HepG2 (cell line): ENCODE measurements around the gene CAPG.

Experiments
- ADNP ChIP-seq: sonication (generic); formaldehyde crosslinking; IDR thresholded peaks from 2 replicates; pipeline ENCODE4 v1.4.0; 2020; ENCODE audit warnings: missing genetic modification reagents
- EZH2 ChIP-seq: conservative IDR thresholded peaks from 2 replicates; pipeline ENCODE4 v1.6.1; 2012; ENCODE audit warnings: mild to moderate bottlenecking, low read depth, low read length, moderate library complexity
- JARID2 ChIP-seq: sonication (generic); formaldehyde crosslinking; IDR thresholded peaks from 2 replicates; pipeline ENCODE4 v1.8.1; 2023; ENCODE audit warnings: missing genetic modification reagents, inconsistent platforms; ENCODE audit not compliant: insufficient replicate concordance
- KLF13 ChIP-seq: sonication (generic); formaldehyde crosslinking; IDR thresholded peaks from 2 replicates; pipeline ENCODE4 v1.4.0; 2020; ENCODE audit warnings: mild to moderate bottlenecking, missing genetic modification reagents
- SRF ChIP-seq: IDR thresholded peaks from 2 replicates; pipeline ENCODE4 v1.6.1; 2011; ENCODE audit warnings: mild to moderate bottlenecking, low read depth, low read length, moderate library complexity
- TAF15 ChIP-seq: fragments of 200-400 bp; formaldehyde crosslinking; IDR thresholded peaks from one replicate; pipeline ENCODE4 v1.6.1; 2018; ENCODE audit warnings: mild to moderate bottlenecking, low read depth, low read length; ENCODE audit not compliant: poor library complexity, severe bottlenecking
- ZFP1 ChIP-seq: IDR thresholded peaks from 2 replicates; pipeline ENCODE4 v1.6.1; 2016
- ZNF10 ChIP-seq: sonication (generic); formaldehyde crosslinking; IDR thresholded peaks from 2 replicates; pipeline ENCODE4 v1.4.0; 2020; ENCODE audit warnings: mild to moderate bottlenecking, low read depth, missing genetic modification reagents, borderline replicate concordance
- TF ChIP-seq, protein P1 (sequence below): sonication (generic); formaldehyde crosslinking; IDR thresholded peaks from 2 replicates; pipeline ENCODE4 v1.5.0; 2020; ENCODE audit warnings: mild to moderate bottlenecking, missing genetic modification reagents, moderate library complexity
- TF ChIP-seq, protein P2 (sequence below): sonication (generic); formaldehyde crosslinking; IDR thresholded peaks from 2 replicates; pipeline ENCODE4 v1.4.0; 2020; ENCODE audit warnings: missing genetic modification reagents
- TF ChIP-seq, protein P3 (sequence below): sonication (generic); formaldehyde crosslinking; IDR thresholded peaks from 2 replicates; pipeline ENCODE4 v1.8.1; 2023; ENCODE audit warnings: mild to moderate bottlenecking, missing genetic modification reagents, borderline replicate concordance
- TF ChIP-seq, protein P4 (sequence below): sonication (generic); formaldehyde crosslinking; IDR thresholded peaks from 2 replicates; pipeline ENCODE4 v1.4.0; 2020; ENCODE audit warnings: missing genetic modification reagents, mild to moderate bottlenecking, borderline replicate concordance
- TF ChIP-seq, protein P5 (sequence below): sonication (generic); IDR thresholded peaks from 2 replicates; pipeline ENCODE4 v1.6.1; 2016; ENCODE audit warnings: low read depth, borderline replicate concordance

DNA sequence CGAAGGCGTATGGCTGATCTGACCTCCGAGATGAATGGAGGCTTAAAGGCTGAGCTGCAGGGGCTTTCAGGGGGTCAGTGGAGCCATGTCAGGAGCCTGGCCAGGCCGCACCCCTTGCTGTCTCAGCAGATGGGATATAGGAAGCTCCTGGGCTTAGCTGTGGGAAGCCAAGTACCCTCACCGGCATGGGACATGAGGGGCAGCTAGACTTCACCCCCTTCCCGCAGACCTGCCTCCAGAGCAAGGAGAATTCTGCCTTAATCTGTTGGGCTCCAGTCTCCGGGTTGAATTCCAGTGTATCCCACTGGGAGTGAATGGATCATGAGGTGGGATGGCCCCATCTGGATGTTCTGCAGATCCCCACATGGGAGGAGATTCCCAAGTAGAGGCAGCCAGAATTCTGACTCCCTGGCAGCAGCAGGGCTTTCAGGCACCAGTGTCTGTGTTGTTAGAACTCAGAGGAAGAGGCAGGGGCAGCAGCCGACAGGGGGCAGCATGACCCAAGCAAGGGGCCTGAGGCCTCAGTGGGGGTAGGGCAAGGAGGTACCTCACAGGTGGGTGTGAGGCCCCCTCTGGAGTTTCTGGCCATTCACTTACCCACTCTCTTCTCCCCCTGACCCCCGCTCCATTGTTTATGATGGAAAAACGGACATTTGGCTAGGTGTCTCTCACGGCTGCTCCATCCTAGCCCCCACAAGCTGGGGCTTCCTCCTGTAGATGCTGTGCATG is 19.1 kb downstream of the CAPG start:
- TF ChIP-seq, protein P1, sequence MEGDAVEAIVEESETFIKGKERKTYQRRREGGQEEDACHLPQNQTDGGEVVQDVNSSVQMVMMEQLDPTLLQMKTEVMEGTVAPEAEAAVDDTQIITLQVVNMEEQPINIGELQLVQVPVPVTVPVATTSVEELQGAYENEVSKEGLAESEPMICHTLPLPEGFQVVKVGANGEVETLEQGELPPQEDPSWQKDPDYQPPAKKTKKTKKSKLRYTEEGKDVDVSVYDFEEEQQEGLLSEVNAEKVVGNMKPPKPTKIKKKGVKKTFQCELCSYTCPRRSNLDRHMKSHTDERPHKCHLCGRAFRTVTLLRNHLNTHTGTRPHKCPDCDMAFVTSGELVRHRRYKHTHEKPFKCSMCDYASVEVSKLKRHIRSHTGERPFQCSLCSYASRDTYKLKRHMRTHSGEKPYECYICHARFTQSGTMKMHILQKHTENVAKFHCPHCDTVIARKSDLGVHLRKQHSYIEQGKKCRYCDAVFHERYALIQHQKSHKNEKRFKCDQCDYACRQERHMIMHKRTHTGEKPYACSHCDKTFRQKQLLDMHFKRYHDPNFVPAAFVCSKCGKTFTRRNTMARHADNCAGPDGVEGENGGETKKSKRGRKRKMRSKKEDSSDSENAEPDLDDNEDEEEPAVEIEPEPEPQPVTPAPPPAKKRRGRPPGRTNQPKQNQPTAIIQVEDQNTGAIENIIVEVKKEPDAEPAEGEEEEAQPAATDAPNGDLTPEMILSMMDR (CRISPR knock-in tag), result peak; percentile 98
- TF ChIP-seq, protein P2, sequence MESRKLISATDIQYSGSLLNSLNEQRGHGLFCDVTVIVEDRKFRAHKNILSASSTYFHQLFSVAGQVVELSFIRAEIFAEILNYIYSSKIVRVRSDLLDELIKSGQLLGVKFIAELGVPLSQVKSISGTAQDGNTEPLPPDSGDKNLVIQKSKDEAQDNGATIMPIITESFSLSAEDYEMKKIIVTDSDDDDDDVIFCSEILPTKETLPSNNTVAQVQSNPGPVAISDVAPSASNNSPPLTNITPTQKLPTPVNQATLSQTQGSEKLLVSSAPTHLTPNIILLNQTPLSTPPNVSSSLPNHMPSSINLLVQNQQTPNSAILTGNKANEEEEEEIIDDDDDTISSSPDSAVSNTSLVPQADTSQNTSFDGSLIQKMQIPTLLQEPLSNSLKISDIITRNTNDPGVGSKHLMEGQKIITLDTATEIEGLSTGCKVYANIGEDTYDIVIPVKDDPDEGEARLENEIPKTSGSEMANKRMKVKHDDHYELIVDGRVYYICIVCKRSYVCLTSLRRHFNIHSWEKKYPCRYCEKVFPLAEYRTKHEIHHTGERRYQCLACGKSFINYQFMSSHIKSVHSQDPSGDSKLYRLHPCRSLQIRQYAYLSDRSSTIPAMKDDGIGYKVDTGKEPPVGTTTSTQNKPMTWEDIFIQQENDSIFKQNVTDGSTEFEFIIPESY (CRISPR knock-in tag), result no peak
- TF ChIP-seq ZFP1 (CRISPR knock-in tag), result no peak
- no peak for TF ChIP-seq KLF13
- TF ChIP-seq ADNP, result no peak
- no peak for TF ChIP-seq JARID2 (CRISPR knock-in tag)
- TF ChIP-seq, protein P3, sequence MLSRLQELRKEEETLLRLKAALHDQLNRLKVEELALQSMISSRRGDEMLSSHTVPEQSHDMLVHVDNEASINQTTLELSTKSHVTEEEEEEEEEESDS, result no peak
- no peak for TF ChIP-seq ZNF10 (CRISPR knock-in tag)
- TF ChIP-seq EZH2, result no peak
- no peak for TF ChIP-seq TAF15
- TF ChIP-seq SRF, result no peak
- TF ChIP-seq, protein P4, sequence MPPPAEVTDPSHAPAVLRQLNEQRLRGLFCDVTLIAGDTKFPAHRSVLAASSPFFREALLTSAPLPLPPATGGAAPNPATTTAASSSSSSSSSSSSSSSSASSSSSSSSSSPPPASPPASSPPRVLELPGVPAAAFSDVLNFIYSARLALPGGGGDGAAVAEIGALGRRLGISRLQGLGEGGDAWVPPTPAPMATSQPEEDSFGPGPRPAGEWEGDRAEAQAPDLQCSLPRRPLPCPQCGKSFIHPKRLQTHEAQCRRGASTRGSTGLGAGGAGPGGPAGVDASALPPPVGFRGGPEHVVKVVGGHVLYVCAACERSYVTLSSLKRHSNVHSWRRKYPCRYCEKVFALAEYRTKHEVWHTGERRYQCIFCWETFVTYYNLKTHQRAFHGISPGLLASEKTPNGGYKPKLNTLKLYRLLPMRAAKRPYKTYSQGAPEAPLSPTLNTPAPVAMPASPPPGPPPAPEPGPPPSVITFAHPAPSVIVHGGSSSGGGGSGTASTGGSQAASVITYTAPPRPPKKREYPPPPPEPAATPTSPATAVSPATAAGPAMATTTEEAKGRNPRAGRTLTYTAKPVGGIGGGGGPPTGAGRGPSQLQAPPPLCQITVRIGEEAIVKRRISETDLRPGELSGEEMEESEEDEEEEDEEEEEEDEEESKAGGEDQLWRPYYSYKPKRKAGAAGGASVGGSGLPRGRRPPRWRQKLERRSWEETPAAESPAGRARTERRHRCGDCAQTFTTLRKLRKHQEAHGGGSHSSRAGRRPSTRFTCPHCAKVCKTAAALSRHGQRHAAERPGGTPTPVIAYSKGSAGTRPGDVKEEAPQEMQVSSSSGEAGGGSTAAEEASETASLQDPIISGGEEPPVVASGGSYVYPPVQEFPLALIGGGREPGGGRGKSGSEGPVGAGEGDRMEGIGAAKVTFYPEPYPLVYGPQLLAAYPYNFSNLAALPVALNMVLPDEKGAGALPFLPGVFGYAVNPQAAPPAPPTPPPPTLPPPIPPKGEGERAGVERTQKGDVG, result no peak
- TF ChIP-seq, protein P5, sequence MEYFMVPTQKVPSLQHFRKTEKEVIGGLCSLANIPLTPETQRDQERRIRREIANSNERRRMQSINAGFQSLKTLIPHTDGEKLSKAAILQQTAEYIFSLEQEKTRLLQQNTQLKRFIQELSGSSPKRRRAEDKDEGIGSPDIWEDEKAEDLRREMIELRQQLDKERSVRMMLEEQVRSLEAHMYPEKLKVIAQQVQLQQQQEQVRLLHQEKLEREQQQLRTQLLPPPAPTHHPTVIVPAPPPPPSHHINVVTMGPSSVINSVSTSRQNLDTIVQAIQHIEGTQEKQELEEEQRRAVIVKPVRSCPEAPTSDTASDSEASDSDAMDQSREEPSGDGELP, result no peak
